Activated CD8-positive, alpha-beta memory T cell treated with anti-CD3 and anti-CD28 coated beads, Interleukin-2, amount 50 U/mL, for 1 hour (primary cell): ENCODE data around the gene PLCB4.

Source experiments
- DNase-seq: peaks from one replicate; pipeline ENCODE4 v3.0.0-alpha.2; 2020; ENCODE audit errors: extremely low read depth

Gene PLCB4

DNA sequence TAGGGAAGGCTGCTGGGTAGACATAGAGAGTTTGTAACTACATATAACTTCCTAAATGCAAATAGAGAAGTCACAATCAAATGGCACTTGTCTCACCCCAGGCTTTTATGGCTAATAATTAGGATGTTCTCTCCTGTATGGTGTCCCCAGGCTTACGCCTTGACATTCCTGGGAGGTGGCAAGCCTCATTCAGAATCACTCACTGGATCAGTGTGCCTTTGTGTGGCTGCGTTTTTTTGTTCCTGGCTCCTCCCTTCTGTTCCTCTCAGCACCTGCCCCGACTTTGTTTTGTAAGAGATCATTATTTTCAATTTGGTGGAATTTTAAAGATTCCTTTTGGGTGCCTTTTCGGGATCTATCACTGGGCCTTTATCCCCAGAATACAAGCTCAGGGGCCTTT lies 451.2 kb downstream of the PLCB4 start:
- no peak for DNase-seq

DNA sequence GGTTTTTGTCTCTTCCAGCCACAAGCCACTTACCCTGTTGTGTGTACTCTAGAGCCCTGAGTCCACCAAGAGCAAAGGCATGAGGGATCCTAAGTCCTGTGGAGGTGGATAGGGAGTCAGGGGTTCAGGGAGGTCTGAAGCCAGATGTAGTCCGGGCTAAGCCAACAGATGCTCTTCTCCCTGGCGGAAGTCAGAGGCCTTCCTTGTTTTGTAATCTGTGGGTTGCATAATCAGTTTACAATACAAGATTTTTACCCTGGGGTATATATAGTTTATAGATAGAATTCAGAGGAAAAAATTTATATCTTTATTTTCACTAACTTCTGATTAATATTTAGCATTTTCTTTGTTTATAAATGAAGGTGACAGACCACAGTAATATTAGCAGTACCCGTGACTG lies 454.7 kb downstream of the PLCB4 start:
- DNase-seq: no peak
